ENCODE results near the gene MZT2A.
"Not testable (repeated sequence)": the region's sequence is repeated elsewhere in the genome, so short reads cannot be mapped to it uniquely, and the experiment has no call there.

GRCh38 chr2:131471624-131472023, 20.6 kb downstream of the MZT2A start:
- not testable (repeated sequence) for TF ChIP-seq SPI1 (IDR thresholded peaks at IDR 0.05; ENCODE audit: borderline replicate concordance, low read depth)
- TF ChIP-seq, protein P1, sequence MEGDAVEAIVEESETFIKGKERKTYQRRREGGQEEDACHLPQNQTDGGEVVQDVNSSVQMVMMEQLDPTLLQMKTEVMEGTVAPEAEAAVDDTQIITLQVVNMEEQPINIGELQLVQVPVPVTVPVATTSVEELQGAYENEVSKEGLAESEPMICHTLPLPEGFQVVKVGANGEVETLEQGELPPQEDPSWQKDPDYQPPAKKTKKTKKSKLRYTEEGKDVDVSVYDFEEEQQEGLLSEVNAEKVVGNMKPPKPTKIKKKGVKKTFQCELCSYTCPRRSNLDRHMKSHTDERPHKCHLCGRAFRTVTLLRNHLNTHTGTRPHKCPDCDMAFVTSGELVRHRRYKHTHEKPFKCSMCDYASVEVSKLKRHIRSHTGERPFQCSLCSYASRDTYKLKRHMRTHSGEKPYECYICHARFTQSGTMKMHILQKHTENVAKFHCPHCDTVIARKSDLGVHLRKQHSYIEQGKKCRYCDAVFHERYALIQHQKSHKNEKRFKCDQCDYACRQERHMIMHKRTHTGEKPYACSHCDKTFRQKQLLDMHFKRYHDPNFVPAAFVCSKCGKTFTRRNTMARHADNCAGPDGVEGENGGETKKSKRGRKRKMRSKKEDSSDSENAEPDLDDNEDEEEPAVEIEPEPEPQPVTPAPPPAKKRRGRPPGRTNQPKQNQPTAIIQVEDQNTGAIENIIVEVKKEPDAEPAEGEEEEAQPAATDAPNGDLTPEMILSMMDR (IDR thresholded peaks at IDR 0.05; ENCODE audit: insufficient read depth, low read length) = not testable (repeated sequence)

Data from HL-60 (cell line).